H9 (cell line): Measurements from ENCODE around the gene DNAJB6. TPM values are rescaled to one million over a fixed set of nuclear protein-coding genes. Genes with fewer than 3 reads are reported as not detected.

Source experiments
- DNase-seq: peaks from one replicate; pipeline ENCODE4 v3.0.0-alpha.2; 2017
- H2AFZ ChIP-seq: one replicate; pipeline ENCODE4 v1.6.1; 2013; ENCODE audit warnings: mild to moderate bottlenecking, low read length, control low read depth, moderate library complexity
- H2AK5ac ChIP-seq: 2 replicates; pipeline ENCODE4 v1.6.1; 2013; ENCODE audit warnings: low read length, control low read depth, mixed read lengths; ENCODE audit not compliant: insufficient read length
- H2BK120ac ChIP-seq: one replicate; pipeline ENCODE4 v1.6.1; 2013; ENCODE audit warnings: low read depth, mild to moderate bottlenecking, low read length, control low read depth, inconsistent platforms; ENCODE audit not compliant: poor library complexity, severe bottlenecking
- H2BK12ac ChIP-seq: 2 replicates; pipeline ENCODE4 v1.6.1; 2013; ENCODE audit warnings: low read length, control low read depth, mixed read lengths, low read depth; ENCODE audit not compliant: insufficient read length
- H2BK15ac ChIP-seq: 2 replicates; pipeline ENCODE4 v1.6.1; 2013; ENCODE audit warnings: low read depth, low read length, control low read depth
- H2BK20ac ChIP-seq: one replicate; pipeline ENCODE4 v1.6.1; 2013; ENCODE audit warnings: low read depth, mild to moderate bottlenecking, low read length, control low read depth, inconsistent platforms; ENCODE audit not compliant: poor library complexity, severe bottlenecking
- H2BK5ac ChIP-seq: 2 replicates; pipeline ENCODE4 v1.6.1; 2013; ENCODE audit warnings: low read length, control low read depth, mixed read lengths; ENCODE audit not compliant: insufficient read length
- H3K14ac ChIP-seq: 2 replicates; pipeline ENCODE4 v1.6.1; 2013; ENCODE audit warnings: low read length, control low read depth; ENCODE audit not compliant: insufficient read depth
- H3K18ac ChIP-seq: 2 replicates; pipeline ENCODE4 v1.6.1; 2013; ENCODE audit warnings: low read depth, mild to moderate bottlenecking, mixed read lengths, low read length, control low read depth; ENCODE audit not compliant: insufficient read length
- H3K23ac ChIP-seq: 2 replicates; pipeline ENCODE4 v1.6.1; 2013; ENCODE audit warnings: low read length, control low read depth, mixed read lengths, low read depth; ENCODE audit not compliant: insufficient read length
- H3K23me2 ChIP-seq: 2 replicates; pipeline ENCODE4 v1.6.1; 2013; ENCODE audit warnings: low read depth, mild to moderate bottlenecking, mixed read lengths, low read length, control low read depth; ENCODE audit not compliant: insufficient read length, poor library complexity, severe bottlenecking
- H3K27ac ChIP-seq: 2 replicates; pipeline ENCODE4 v1.5.1; 2013; ENCODE audit warnings: low read length, control low read depth, mixed read lengths, low read depth; ENCODE audit not compliant: insufficient read length
- H3K27me3 ChIP-seq: 2 replicates; pipeline ENCODE4 v1.6.1; 2013; ENCODE audit warnings: low read length, control low read depth, inconsistent platforms; ENCODE audit not compliant: insufficient read depth
- H3K4ac ChIP-seq: 2 replicates; pipeline ENCODE4 v1.6.1; 2013; ENCODE audit warnings: low read depth, mild to moderate bottlenecking, control low read depth, inconsistent platforms, low read length, moderate library complexity
- H3K4me1 ChIP-seq: 2 replicates; pipeline ENCODE4 v1.6.1; 2013; ENCODE audit warnings: low read length, control low read depth, inconsistent platforms; ENCODE audit not compliant: insufficient read depth
- H3K4me2 ChIP-seq: 2 replicates; pipeline ENCODE4 v1.6.1; 2013; ENCODE audit warnings: low read length, control low read depth, mixed read lengths; ENCODE audit not compliant: insufficient read length, insufficient read depth
- H3K56ac ChIP-seq: 2 replicates; pipeline ENCODE4 v1.6.1; 2013; ENCODE audit warnings: low read depth, mild to moderate bottlenecking, mixed read lengths, low read length, control low read depth; ENCODE audit not compliant: insufficient read length
- H3K79me1 ChIP-seq: 2 replicates; pipeline ENCODE4 v1.6.1; 2013; ENCODE audit warnings: low read depth, mild to moderate bottlenecking, moderate library complexity, low read length, control low read depth, inconsistent platforms; ENCODE audit not compliant: insufficient read depth, poor library complexity, severe bottlenecking
- H3K79me2 ChIP-seq: 2 replicates; pipeline ENCODE4 v1.6.1; 2013; ENCODE audit warnings: low read length, control low read depth, inconsistent platforms; ENCODE audit not compliant: insufficient read depth
- H3K9ac ChIP-seq: 2 replicates; pipeline ENCODE4 v1.6.1; 2013; ENCODE audit warnings: low read length, control low read depth, mixed read lengths; ENCODE audit not compliant: insufficient read length; ENCODE audit errors: extremely low read depth
- H3K9me3 ChIP-seq: one replicate; pipeline ENCODE4 v1.6.1; 2013; ENCODE audit warnings: low read depth, low read length, inconsistent platforms; ENCODE audit not compliant: control insufficient read depth
- H3T11ph ChIP-seq: one replicate; pipeline ENCODE4 v1.6.1; 2013; ENCODE audit warnings: mild to moderate bottlenecking, low read length, control low read depth, inconsistent platforms
- H4K20me1 ChIP-seq: one replicate; pipeline ENCODE4 v1.6.1; 2013; ENCODE audit not compliant: control insufficient read depth, insufficient read length, insufficient read depth
- H4K5ac ChIP-seq: 2 replicates; pipeline ENCODE4 v1.6.1; 2013; ENCODE audit warnings: low read depth, mild to moderate bottlenecking, mixed read lengths, low read length, control low read depth; ENCODE audit not compliant: insufficient read length
- H4K8ac ChIP-seq: replicated peaks from 2 replicates; pipeline ENCODE4 v1.6.1; 2013; ENCODE audit warnings: low read length, control low read depth, mixed read lengths, low read depth; ENCODE audit not compliant: insufficient read length
- H4K91ac ChIP-seq: 2 replicates; pipeline ENCODE4 v1.6.1; 2013; ENCODE audit warnings: low read depth, mild to moderate bottlenecking, moderate library complexity, mixed read lengths, low read length, control low read depth; ENCODE audit not compliant: insufficient read length
- H3K27ac Mint-ChIP-seq, 3 experiments: 2 replicates in 2 of 3; 3 replicates in 1 of 3; pipeline ENCODE4 v1.8.0; 2020 to 2021; ENCODE audit warnings: mixed read lengths in 3 of 3, mild to moderate bottlenecking in 1 of 3, moderate library complexity in 1 of 3
- H3K27me3 Mint-ChIP-seq: 2 replicates; pipeline ENCODE4 v1.8.0; 2021; ENCODE audit warnings: low read depth, mild to moderate bottlenecking, moderate library complexity, mixed read lengths
- H3K36me3 Mint-ChIP-seq, 3 experiments: 2 replicates in 2 of 3; 3 replicates in 1 of 3; pipeline ENCODE4 v1.8.0; 2020 to 2021; ENCODE audit warnings: low read depth in 3 of 3, mixed read lengths in 3 of 3; ENCODE audit not compliant: insufficient read depth in 1 of 3
- H3K4me1 Mint-ChIP-seq, 2 experiments: 2 replicates each; pipeline ENCODE4 v1.8.0; 2020; ENCODE audit warnings: mixed read lengths in 2 of 2
- H3K4me3 Mint-ChIP-seq, 2 experiments: 2 replicates in 1 of 2; 3 replicates in 1 of 2; pipeline ENCODE4 v1.8.0; 2020 to 2021; ENCODE audit warnings: mild to moderate bottlenecking in 2 of 2, mixed read lengths in 2 of 2, moderate library complexity in 1 of 2
- H3K9me3 Mint-ChIP-seq, 2 experiments: 2 replicates in 1 of 2; 3 replicates in 1 of 2; pipeline ENCODE4 v1.8.0; 2020; ENCODE audit warnings: mild to moderate bottlenecking in 2 of 2, mixed read lengths in 2 of 2, moderate library complexity in 1 of 2
- CTCF ChIP-seq: fragments of 200-600 bp; sonication (generic); conservative IDR thresholded peaks from 3 replicates; pipeline ENCODE4 v1.8.0; 2021; ENCODE audit warnings: antibody characterized with exemption, mild to moderate bottlenecking
- WGBS: extraction: QIAGEN DNeasy Blood & Tissue Kit; methylation state at CpG from one replicate; pipeline ENCODE4 v1.1.7; 2013; ENCODE audit warnings: missing lambda C conversion rate, low lambda C conversion rate, mixed read lengths; ENCODE audit not compliant: insufficient read length; ENCODE audit errors: extremely low coverage; 5-methylcytosine and 5-hydroxymethylcytosine counted together
- total RNA-seq: library from RNA; stranded (reverse); gene quantifications from 2 replicates; pipeline ENCODE4 v1.2.1, GENCODE V29; 2021

DNAJB6 gene
- total RNA-seq, 1 experiment from 2014 or later: 215 TPM

GRCh38 chr7:157300369-157300825, 36.4 kb upstream of the DNAJB6 start:
- peaks cover 4 to 6% of the 10 kb centered on the region in 2 experiments; a peak in 2 of 5 replicates for H3K9me3 Mint-ChIP-seq
- no peak overlapping the region for H3K27ac Mint-ChIP-seq
- H2BK5ac ChIP-seq: no peak overlapping the region
- H2BK15ac ChIP-seq: no peak overlapping the region
- no peak overlapping the region for H3K4me3 Mint-ChIP-seq
- no peak overlapping the region for H3K18ac ChIP-seq
- H4K5ac ChIP-seq: no peak overlapping the region
- no peak for TF ChIP-seq CTCF
- no peak overlapping the region for H3K56ac ChIP-seq
- H2BK12ac ChIP-seq: no peak overlapping the region
- no peaks in the 10 kb centered on the region; the same call in 1 of the 2 replicates for H3K27me3 Mint-ChIP-seq
- H3K23ac ChIP-seq: no peak overlapping the region
- H3K27ac ChIP-seq: no peak overlapping the region
- H2BK120ac ChIP-seq: no peak overlapping the region
- H3K4ac ChIP-seq: no peak overlapping the region
- no peak overlapping the region for H2AK5ac ChIP-seq
- H3K79me1 ChIP-seq: no peaks in the 10 kb centered on the region
- peaks cover 0 to 6% (median 0%) of the 10 kb centered on the region in 3 experiments; a peak in 1 of 7 replicates for H3K36me3 Mint-ChIP-seq
- no peak overlapping the region for H3K4me2 ChIP-seq
- H3K79me2 ChIP-seq: no peaks in the 10 kb centered on the region
- no peaks in the 10 kb centered on the region for H3K9me3 ChIP-seq
- no peaks in the 10 kb centered on the region for H3K27me3 ChIP-seq
- no peak overlapping the region for H3K9ac ChIP-seq
- peaks cover 11 to 17% of the 10 kb centered on the region in 2 experiments for H3K4me1 Mint-ChIP-seq
- no peak for DNase-seq
- no peak overlapping the region for H2BK20ac ChIP-seq
- H4K91ac ChIP-seq: no peak overlapping the region
- no peak overlapping the region for H3T11ph ChIP-seq
- H4K8ac ChIP-seq: no peak overlapping the region
- H2AFZ ChIP-seq: no peak overlapping the region
- no peaks in the 10 kb centered on the region for H3K4me1 ChIP-seq
- no peaks in the 10 kb centered on the region for H4K20me1 ChIP-seq
- no peak overlapping the region; the same call in 1 of the 2 replicates for H3K14ac ChIP-seq
- H3K23me2 ChIP-seq: no peaks in the 10 kb centered on the region
- WGBS: no CpG with 5 or more reads among the region's 29 CpGs
